Superior temporal gyrus (tissue), 1 donor: ENCODE data around the gene STIM1.
"Not testable (repeated sequence)": the region's sequence is repeated elsewhere in the genome, so short reads cannot be mapped to it uniquely, and the experiment has no call there.

ENCODE experiments used
- DNase-seq: peaks from one replicate; pipeline ENCODE4 v3.0.0-alpha.2; 2016; ENCODE audit errors: extremely low spot score

The STIM1 gene

DNA sequence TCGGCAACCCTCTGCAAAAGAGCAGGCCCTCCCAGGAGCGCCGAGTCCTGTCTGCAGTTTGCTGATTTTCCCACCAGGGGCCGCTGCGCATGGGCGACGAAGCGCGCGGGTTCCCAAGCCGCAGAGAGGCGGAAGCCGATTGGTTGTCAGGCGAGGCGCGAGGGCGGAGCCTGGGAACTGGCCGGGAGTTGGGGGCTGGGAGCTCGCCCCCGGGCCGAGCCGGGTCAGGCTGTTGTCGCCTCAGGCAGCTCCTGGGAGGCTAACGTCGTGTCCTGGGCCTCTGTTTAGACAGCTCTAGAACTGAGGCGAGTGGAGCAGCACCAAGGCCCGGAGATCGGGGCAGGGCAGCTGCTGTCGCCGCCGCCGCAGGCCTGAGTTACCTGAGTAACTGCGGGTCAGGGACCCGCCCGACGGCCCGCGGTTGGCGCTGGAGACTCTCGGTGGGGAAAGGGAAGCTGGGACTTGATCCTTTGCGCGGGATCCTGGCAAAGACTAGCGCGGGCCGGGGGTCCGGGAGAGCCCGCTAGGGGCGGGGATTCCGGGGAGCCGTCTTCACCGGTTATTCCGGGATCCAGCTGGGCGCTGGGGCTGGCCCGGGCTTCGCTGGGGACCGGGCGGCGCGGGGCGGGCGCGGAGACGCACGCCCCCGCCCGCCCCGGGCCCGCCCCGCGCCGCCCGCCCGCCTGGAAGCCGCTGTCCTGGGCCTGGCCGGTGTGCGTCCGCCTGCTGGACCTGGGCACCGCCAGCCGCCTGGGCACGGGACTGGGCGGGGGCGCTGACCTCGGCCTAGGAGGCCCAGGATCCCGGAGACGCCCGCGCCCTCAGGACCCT is at the start of gene STIM1:
TSS of gene STIM1 (plus strand) at position 688 of the 831 bp plus-strand sequence. CDS start 607 bp downstream, outside the sequence.
- DNase-seq, result peak; percentile 96

DNA sequence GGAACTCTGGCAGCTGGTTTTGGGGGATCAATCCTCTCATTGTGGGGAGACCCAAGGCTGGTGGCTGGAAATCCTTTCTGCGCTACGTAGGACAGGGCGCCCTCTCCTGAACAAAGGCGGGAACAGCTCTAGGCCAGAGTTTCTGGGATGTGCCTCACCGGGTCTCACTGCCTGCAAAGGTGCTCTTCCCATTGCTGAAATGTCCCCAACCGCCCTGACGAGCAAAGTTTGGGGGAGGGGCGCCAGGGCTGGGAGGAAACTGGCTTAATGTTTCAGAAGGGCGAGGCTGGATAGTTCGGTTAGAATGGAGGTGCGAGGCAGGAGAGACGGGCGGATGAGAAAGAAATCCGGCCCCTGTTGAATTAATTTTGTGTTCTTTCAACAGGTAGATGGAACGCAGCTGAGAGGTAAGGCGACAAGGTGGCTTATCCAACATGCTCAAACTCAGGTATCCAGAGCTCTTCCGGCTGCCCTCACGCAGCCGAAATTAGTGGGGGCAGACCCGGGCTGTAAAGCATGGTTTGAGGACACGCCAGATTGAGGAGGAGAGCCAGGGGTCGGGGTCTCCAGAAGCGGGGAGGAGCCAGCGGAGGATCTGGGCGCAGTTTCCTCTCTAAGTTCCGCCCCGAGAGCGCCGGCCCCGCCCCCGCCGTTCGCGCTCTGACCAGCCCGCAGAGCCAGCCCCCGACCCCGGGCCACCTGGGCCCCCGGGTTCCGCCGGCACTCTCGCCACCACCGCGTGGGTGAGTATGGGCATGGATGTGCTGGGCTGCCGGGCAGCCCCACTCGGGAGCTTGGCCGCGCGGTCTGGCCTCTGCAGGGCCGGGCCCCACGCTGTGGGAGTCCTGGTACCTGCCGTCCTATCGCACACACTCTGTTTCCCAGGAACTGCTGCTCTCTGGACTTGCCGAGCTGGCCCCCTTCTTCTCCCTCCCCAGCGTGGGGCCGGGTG is 47.3 kb upstream of the STIM1 start, which contains the start of gene PGAP2:
TSS of gene PGAP2 (plus strand) at position 652 of the 952 bp plus-strand sequence. CDS start 2,700 bp downstream, outside the sequence.
- DNase-seq, result peak; percentile 74

DNA sequence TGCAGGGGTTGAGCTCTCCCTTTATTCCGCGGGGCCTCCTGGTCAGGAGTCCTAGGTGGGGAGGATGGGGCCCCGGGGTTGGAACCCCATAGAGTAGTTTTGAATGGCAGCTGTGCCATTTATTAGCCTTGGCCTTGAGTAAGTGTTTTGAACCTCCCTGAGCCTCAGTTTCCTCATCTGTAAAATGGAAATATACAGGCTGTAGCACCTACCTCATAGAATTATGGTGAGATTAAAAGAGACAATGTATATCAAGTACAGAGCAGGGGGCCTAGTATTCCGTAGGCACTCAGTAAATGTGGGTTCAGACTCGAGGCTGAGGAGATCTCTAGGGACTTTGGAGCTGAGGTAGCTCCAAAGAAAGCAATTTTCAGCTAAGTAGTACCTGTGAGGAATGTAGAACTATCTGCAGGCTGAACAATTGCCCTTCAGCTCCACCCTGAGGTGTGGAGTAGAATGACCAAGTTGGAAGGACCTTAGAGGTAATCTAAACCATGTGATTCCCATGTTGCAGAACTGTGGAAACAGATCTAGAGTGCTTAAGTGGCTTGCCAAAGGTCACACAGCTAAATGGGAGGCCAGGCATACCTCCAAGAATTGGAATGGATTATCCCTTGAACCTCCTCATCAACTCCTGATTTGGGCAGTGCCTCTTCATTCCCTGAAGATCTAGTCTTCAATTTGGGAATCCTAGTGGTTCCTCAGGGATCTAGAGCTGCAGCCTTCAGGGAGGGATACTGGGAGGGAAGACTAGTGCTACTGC is 46.4 kb upstream of the STIM1 start:
- DNase-seq, result no peak

DNA sequence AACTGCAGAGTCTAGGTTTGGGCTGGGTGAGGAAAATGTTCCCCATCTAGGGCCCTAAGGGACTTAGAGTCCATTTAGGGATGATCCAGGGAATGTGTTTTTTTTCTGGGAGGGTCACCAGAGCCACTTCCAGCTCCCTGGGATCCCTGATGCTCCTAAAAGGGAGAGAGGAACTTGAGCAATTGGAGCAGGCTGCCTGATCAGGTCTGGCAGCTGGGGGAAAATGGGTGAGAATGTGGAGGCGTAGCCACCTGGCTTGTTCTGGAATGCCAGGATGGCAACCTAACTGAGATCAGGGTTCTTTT is 45.9 kb upstream of the STIM1 start:
- DNase-seq, result no peak

DNA sequence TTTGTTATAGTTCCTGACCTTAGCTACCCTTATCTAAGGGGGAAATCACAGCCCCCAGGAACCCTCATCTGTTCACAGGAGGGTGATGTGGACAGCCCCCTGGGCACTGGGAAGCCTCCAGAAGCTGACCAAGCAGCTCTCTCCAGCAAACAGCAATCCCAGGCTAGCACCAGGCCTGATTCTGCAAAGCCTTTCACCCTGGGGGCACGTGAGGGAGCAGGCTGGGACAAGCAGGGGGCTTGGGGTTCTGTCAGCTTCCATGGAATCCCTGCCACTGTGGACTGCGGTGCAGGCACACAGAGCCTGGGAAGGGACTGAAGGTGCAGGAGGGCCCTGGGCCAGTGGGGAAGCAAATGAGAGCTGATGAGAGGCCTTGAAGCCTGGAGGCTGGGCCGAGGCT is 45.0 kb upstream of the STIM1 start:
- DNase-seq, result no peak

DNA sequence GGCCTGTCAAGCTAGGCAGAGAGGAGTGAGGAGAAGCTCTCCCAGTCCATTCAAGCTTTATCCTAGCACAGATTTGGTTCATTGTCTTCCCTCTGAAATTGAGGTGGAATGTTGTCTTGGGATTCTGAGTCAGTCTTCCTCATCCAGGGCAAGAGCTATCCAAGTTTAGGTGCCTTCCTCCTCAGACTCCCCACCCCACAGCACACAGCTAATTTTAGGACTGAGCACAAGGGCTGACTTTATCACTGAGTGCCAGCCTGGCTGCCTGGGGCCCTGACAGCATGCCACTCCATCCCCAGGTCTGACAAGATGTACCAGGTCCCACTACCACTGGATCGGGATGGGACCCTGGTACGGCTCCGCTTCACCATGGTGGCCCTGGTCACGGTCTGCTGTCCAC is 44.5 kb upstream of the STIM1 start:
- DNase-seq, result no peak

DNA sequence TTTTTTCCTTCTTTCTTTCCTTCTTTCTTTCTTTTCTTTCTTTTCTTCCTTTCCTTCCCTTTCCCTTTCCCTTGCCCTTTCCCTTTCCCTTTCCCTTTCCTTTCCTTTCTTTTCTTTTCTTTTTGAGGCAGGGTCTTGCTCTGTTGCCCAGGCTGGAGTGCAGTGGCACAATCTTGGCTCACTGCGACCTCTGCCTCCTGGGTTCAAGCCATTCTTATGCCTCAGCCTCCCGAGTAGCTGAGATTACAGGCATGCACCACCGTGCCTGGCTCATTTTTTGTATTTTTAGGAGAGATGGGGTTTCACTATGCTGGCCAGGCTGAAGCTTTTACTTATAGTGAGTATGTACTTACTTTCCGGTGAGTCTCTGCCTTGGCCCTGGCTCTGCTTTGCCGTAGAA is 40.6 kb upstream of the STIM1 start:
- not testable (repeated sequence) for DNase-seq

DNA sequence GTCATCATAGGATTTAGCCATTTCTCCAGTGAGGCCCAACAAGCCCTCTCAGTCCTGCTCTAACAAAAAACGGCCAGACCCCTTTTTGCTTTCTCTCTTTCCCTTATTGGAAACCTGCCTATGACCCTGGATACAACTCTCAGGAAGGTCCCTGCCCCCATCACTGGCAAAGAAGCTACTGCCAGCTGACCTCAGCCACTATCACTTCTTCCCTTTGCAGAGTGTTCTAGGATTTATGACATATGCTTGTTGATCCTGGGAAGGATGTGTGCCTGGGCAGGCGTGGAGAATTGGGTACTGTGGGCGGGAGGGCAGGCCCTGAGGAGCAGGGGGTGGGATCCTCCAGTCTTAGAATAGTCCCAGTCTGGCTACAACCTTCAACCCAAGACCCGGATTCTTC is 39.6 kb upstream of the STIM1 start:
- no peak for DNase-seq

DNA sequence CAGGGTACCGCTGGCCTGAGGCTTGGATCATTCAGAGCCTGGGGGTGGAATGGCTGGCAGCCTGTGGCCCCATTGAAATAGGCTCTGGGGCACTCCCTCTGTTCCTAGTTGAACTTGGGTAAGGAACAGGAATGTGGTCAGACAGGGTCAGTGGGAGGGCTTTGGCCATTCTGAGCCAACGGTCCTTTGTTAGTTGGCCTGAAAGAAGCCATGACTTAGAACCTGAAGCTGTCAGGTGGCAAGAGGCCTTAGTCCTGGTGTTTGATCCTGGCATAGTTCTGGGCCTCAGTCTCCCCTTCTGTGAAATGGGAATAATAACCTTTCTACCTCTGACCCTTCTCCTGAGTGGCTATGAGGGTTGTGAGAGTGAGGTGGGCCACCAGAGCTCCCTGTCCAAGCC is 38.8 kb upstream of the STIM1 start:
- no peak for DNase-seq

DNA sequence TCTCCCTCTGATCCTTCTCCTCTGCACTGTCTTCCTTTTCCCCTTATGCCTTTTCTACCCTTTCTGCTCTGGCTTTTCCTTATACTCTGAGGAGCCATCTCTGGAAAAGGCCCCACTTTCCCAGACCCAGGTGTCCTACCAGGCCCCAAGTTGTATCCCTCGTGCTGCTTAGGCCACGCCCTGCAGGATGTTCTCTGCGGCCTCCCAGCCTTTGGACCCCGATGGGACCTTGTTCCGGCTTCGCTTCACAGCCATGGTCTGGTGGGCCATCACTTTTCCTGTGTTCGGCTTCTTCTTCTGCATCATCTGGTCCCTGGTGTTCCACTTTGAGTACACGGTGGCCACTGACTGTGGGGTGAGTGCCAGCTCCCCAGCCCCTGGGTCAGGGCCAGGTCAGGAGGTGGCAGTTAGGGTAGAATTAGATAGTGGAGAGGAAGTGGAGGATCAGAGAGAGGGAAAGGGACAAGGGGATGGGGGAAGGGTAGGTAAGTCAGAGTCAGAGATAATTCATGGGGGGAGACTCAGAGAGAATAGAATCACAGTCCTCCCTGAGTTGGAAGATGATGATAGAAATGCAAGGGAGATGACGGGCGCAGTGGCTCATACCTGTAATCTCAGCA is 38.2 kb upstream of the STIM1 start:
- no peak for DNase-seq

DNA sequence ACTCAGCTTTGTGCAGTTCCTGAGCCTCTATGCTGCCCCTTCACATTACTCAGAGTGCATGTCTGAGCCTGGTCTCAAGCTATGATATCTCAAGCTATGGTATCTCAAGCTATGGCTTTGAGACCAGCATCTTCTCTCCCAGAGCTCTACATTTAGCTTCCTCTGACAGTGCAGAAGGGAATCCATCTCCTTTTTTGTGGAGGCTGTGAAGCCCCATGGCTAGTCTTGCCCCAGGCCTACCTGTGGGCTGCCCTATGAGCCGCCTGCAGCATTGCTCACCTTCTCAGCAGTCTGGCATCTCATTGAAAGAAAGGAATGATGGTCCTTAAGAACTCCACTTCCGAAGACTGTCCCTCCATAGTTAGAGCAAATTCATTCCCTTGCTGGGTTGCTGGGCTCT is 34.5 kb upstream of the STIM1 start:
- DNase-seq, result no peak

DNA sequence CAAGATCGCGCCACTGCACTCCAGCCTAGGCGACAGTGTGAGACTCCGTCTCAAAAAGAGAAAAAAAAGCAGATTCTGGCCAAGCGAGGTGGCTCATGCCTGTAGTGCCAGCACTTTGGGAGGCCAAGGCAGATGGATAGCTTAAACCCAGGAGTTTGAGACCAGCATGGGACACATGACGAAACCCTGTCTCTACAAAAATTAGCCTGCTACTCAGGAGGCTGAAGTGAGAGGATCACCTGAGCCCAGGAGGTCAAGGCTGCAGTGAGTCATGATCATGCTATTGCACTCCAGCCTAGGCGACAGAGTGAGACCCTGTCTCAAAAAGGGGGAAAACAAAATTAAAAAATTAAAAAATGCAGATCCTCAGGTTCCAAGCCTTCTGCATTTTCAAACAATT is 33.2 kb upstream of the STIM1 start:
- DNase-seq, result no peak

DNA sequence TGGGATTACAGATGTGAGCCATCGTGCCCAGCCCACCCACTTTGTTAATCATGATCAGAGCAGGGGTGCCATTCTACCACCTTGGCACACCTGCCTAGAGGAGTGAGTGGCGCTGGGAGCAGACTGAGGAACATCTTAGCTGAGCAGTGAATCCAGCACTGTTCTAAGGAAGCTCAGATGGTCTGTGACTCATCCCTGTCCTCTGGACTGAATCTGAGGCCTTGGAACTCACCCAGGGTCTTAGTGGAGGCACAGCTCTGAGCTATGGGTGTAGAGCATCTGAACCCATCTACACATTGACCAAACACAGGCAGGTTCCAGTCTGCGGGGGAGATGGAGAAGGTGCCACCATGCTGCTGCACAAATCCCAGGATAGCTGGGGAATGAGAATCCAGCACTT is 32.2 kb upstream of the STIM1 start:
- DNase-seq, result no peak

DNA sequence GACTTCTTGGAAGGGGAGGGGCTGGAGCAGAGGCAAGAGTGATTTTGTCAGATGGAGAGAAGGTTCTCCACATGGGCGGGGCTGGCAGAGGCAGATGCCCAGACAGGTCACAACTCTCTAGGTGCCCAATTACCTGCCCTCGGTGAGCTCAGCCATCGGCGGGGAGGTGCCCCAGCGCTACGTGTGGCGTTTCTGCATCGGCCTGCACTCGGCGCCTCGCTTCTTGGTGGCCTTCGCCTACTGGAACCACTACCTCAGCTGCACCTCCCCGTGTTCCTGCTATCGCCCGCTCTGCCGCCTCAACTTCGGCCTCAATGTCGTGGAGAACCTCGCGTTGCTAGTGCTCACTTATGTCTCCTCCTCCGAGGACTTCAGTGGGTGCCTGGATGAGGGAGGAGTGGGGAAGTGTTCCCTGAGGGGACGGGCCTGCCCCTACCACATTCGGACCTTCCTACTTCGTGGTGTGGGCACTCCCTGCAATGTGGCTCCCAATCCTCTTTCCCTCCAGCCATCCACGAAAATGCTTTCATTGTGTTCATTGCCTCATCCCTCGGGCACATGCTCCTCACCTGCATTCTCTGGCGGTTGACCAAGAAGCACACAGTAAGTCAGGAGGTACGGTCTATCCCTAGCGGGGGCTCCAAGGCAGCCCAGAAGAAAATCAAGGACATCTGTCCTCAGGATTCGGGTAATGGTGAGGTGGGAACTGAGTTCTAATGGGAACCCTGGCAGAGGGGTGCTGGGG is 31.5 kb upstream of the STIM1 start:
- no peak for DNase-seq

DNA sequence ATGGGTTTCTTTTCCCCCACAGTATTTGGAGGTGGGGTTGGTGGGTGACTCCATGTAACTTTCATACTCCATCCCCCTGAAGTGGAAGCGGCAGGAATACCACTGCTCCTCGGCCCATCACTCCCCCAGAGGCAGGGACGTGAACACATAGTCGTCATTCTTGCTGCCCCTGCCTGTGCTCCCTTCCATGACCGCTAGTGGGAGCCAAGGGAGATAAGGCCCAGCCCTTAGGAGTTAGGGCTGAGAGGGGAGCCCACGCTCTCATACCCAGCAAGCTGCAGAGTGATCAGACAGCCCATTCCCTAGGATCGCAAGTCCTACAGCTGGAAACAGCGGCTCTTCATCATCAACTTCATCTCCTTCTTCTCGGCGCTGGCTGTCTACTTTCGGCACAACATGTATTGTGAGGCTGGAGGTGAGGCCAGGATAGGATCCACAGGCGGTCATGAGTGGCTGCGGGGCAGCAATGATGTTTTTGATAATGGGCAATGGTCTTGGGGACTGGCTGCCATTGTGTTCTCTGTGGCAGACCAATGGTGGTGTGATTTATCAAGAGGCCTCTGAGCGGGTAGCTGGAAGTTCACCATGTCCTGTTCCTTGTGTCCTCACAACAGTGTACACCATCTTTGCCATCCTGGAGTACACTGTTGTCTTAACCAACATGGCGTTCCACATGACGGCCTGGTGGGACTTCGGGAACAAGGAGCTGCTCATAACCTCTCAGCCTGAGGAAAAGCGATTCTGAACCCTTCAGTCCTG is 30.6 kb upstream of the STIM1 start:
- peak; percentile 76 for DNase-seq

DNA sequence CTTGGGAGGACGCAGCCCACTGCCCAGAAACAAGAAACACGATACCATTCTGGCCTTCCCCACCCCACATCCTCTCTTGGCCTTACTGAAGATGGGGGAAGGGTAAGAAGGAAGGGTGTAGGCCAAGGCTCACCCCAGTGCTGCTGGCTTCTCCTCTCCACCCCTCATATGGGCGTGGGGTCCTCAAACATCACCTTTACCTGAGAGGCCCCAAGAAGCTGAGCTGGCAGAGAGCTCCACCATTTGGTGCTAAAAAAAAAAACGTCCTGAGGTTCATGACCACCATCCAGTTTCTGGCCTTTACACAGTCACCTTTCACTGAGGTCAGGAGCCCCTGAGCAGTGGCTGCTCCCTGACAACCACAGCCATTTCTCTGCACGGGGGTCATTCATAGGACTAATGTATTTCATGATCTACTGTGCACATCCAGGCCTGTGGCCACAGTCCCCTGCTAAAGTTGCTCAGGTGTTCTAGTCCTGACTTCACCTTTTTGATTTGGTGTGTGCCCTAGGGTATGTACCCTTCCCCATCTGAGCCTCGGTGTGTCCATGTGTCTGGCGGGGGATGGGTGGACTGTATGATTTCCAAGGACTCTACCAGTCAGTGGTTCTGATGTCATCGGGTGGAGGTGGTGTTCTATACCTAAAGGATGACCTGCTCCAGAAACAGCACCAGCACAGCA is 29.9 kb upstream of the STIM1 start:
- no peak for DNase-seq

DNA sequence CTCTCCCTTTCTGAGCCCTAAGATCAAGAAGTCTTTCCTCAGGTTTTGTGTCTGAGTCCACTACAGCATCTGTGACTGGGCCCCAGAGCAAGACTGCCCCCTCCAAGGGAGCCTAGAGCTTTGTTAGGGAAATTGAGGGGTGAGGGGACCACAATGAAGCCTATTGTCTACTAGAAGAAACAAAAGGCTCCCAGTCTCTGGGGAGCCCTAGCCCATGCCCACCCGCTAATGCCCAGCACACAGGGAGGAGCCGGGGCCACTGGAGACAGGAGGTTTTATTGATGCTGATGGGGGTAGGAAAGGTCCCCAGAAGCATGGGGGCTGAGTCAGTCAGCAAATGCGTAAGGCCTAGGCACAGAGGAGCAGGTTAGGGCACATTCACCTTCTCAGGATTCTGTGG is 28.7 kb upstream of the STIM1 start:
- peak; percentile 96 for DNase-seq

DNA sequence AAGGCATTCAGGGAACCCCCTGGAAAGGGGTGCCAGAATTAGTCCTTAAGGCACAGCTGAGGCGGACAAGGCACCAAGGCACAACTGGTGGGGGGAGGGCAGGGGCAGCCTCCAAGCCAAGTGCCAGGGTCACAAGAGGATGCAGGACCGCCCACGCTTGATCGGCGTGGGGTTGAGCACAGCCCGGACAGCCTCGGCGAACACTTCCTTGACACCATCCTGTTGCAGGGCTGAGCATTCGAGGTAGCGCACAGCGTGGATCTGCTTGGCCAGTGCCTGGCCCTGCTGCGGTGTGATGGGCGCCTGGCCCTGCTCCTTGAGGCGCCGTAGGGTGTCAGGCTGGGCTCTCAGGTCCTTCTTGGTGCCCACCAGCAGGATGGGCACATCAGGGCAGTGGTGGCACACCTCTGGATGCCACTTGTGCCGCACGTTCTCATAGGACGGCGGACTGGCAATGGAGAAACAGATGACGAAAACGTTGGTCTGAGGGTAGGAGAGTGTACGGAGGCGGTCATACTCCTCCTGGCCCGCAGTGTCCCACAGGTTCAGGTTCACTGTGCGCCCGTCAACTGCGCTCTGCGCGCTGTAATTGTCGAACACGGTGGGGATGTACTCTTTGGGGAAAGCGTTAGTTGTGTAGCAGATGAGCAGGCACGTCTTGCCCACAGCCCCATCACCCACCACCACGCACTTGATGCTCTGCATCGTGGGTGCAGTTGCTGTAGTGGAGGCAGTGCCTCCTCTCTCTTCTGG is 27.9 kb upstream of the STIM1 start:
- peak; percentile 45 for DNase-seq

DNA sequence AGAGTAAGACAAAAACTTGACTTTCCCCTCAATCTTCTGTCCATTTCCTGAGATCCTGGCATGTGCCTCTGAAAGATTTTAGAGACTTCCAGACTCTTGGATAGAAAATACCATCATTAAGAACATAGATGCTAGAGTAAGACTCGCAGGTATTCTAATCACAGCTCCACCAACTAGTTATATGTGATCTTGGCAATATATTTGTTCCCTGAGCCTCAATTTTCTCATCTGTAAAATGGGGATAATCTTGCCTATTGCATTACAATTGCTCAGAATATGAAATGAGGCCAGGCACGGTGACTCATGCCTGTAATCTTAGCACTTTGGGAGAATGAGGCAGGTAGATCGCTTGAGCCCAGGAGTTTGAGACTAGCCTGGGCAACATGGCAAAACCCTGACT is 25.4 kb upstream of the STIM1 start:
- no peak for DNase-seq
